Smooth muscle cell (in vitro differentiated cells): ENCODE results near the gene TNC. TPM values are rescaled to one million over a fixed set of nuclear protein-coding genes. Genes with fewer than 3 reads are reported as not detected.
A peak's percentile ranks its signal among the peaks of the same experiment; 100 is the strongest.

Experiments
- DNase-seq: peaks from one replicate; lab custom pipeline; 2025; ENCODE audit not compliant: unreplicated experiment; lab: John Stamatoyannopoulos, UW
- H2AFZ ChIP-seq: fragments of 200-600 bp; sonication (generic); 2 replicates; pipeline ENCODE4 v1.6.0; 2016; ENCODE audit warnings: antibody characterized with exemption, low read depth, mild to moderate bottlenecking
- H3F3A ChIP-seq: fragments of 200-600 bp; sonication (generic); 2 replicates; pipeline ENCODE4 v1.6.0; 2017; ENCODE audit warnings: antibody characterized with exemption, low read depth
- H3K27ac ChIP-seq: fragments of 200-600 bp; sonication (generic); 2 replicates; pipeline ENCODE4 v1.5.1; 2016; ENCODE audit warnings: low read depth, mild to moderate bottlenecking
- H3K27me3 ChIP-seq: fragments of 200-600 bp; sonication (generic); 2 replicates; pipeline ENCODE4 v1.6.1; 2016; ENCODE audit warnings: low read depth, mild to moderate bottlenecking
- H3K36me3 ChIP-seq: fragments of 200-600 bp; sonication (generic); 2 replicates; pipeline ENCODE4 v1.5.1; 2016; ENCODE audit warnings: low read depth
- H3K4me1 ChIP-seq: fragments of 200-600 bp; sonication (generic); 2 replicates; pipeline ENCODE4 v1.5.1; 2016; ENCODE audit warnings: low read depth
- H3K4me2 ChIP-seq: fragments of 200-600 bp; sonication (generic); 2 replicates; pipeline ENCODE4 v1.6.0; 2016; ENCODE audit warnings: mild to moderate bottlenecking
- H3K4me3 ChIP-seq: fragments of 200-600 bp; sonication (generic); 2 replicates; pipeline ENCODE4 v1.5.1; 2016; ENCODE audit warnings: mild to moderate bottlenecking
- H3K79me2 ChIP-seq: fragments of 200-600 bp; sonication (generic); 2 replicates; pipeline ENCODE4 v1.6.0; 2016; ENCODE audit warnings: low read depth, mild to moderate bottlenecking
- H3K9ac ChIP-seq: fragments of 200-600 bp; sonication (generic); 2 replicates; pipeline ENCODE4 v1.6.0; 2016; ENCODE audit warnings: low read depth
- H3K9me3 ChIP-seq: fragments of 200-600 bp; sonication (generic); replicated peaks from 2 replicates; pipeline ENCODE4 v1.5.1; 2016; ENCODE audit warnings: low read depth
- H4K20me1 ChIP-seq: fragments of 200-600 bp; sonication (generic); 2 replicates; pipeline ENCODE4 v1.6.0; 2016; ENCODE audit warnings: low read depth
- CTCF ChIP-seq: fragments of 200-600 bp; sonication (generic); IDR thresholded peaks from 2 replicates; pipeline ENCODE4 v1.5.1; 2017; ENCODE audit warnings: borderline replicate concordance, mild to moderate bottlenecking, antibody characterized with exemption; ENCODE audit not compliant: insufficient read depth, poor library complexity, severe bottlenecking
- WGBS: methylation state at CpG from one replicate; pipeline ENCODE4 v1.1.7; 2016; ENCODE audit warnings: low lambda C conversion rate; 5-methylcytosine and 5-hydroxymethylcytosine counted together
- polyA plus RNA-seq: library from polyadenylated mRNA; unstranded; fragments of >200 nt; fragmentation: Nextera tagmentation; extraction: Ambion mirVana; gene quantifications from 2 replicates; pipeline ENCODE4 v1.2.1, GENCODE V29; 2016
- total RNA-seq: library from RNA; depleted of rRNA; stranded (reverse); fragments of >200 nt; gene quantifications from 2 replicates; pipeline ENCODE4 v1.2.3, GENCODE V29; 2014

Gene TNC
- total and polyA plus RNA-seq, 2 experiments from 2014 or later, result 567 to 581 TPM

- Histone ChIP-seq H2AFZ (no peak overlapping the region), H3K27ac (peak overlapping the region; percentile 31), H3K9ac (no peak overlapping the region), H4K20me1 (no peaks in the 10 kb centered on the region), H3K4me1 (no peaks in the 10 kb centered on the region), H3K9me3 (no peaks in the 10 kb centered on the region), H3K79me2 (peaks cover 36% of the 10 kb centered on the region), H3K4me2 (peak overlapping the region; percentile 14), H3K27me3 (no peaks in the 10 kb centered on the region), H3K36me3 (no peaks in the 10 kb centered on the region), H3F3A (peaks cover 6% of the 10 kb centered on the region), H3K4me3 (no peak overlapping the region)
- no peak for TF ChIP-seq CTCF
- no peak for DNase-seq
- 17% methylated on average over 1 of the region's 1 CpG for WGBS
Measured at GRCh38 chr9:115109486-115109885, 8.5 kb downstream of the TNC start.

GRCh38 chr9:115107701-115108100, 10.3 kb downstream of the TNC start:
- H4K20me1 ChIP-seq, result no peaks in the 10 kb centered on the region
- DNase-seq, result no peak
- no peaks in the 10 kb centered on the region for H3K9me3 ChIP-seq
- 91% methylated on average over 2 of the region's 2 CpGs for WGBS
- H3F3A ChIP-seq, result peaks cover 6% of the 10 kb centered on the region
- no peak overlapping the region for H2AFZ ChIP-seq
- H3K27ac ChIP-seq, result peak overlapping the region; percentile 37
- no peak overlapping the region for H3K9ac ChIP-seq
- H3K36me3 ChIP-seq, result no peaks in the 10 kb centered on the region
- H3K27me3 ChIP-seq, result no peaks in the 10 kb centered on the region
- peaks cover 45% of the 10 kb centered on the region for H3K79me2 ChIP-seq
- H3K4me1 ChIP-seq, result no peaks in the 10 kb centered on the region
- no peak for TF ChIP-seq CTCF
- no peak overlapping the region for H3K4me3 ChIP-seq
- peak overlapping the region; percentile 72 for H3K4me2 ChIP-seq

- 44% methylated on average over 2 of the region's 2 CpGs for WGBS
- Histone ChIP-seq H3K27me3 (no peaks in the 10 kb centered on the region), H2AFZ (no peak overlapping the region), H3K27ac (peak overlapping the region; percentile 43), H3K9me3 (no peaks in the 10 kb centered on the region), H3K4me3 (no peak overlapping the region), H3K36me3 (no peaks in the 10 kb centered on the region), H3F3A (no peaks in the 10 kb centered on the region), H3K79me2 (peaks cover 56% of the 10 kb centered on the region), H4K20me1 (no peaks in the 10 kb centered on the region), H3K4me2 (peak overlapping the region; percentile 72), H3K9ac (no peak overlapping the region), H3K4me1 (no peaks in the 10 kb centered on the region)
- no peak for TF ChIP-seq CTCF
- no peak for DNase-seq
Measured at GRCh38 chr9:115106642-115107041, 11.3 kb downstream of the TNC start.

- Histone ChIP-seq H3K27ac (peak overlapping the region; percentile 43), H4K20me1 (peaks cover 6% of the 10 kb centered on the region), H3K4me2 (peak overlapping the region; percentile 72), H3K9ac (no peak overlapping the region), H3K4me1 (no peaks in the 10 kb centered on the region), H3K4me3 (no peak overlapping the region), H2AFZ (no peak overlapping the region), H3K27me3 (no peaks in the 10 kb centered on the region), H3K36me3 (no peaks in the 10 kb centered on the region), H3K9me3 (no peaks in the 10 kb centered on the region), H3K79me2 (peaks cover 62% of the 10 kb centered on the region), H3F3A (no peaks in the 10 kb centered on the region)
- TF ChIP-seq CTCF, result no peak
- DNase-seq, result no peak
- WGBS, result 53% methylated on average over 1 of the region's 1 CpG
Measured at GRCh38 chr9:115106001-115106400, 12.0 kb downstream of the TNC start.
